ENCODE data around the gene EDA. TPM values are rescaled to one million over a fixed set of nuclear protein-coding genes. Genes with fewer than 3 reads are reported as not detected.

Gene EDA
- total RNA-seq, 2 donors from 2014 or later = 8.1 to 10.1 TPM

DNA sequence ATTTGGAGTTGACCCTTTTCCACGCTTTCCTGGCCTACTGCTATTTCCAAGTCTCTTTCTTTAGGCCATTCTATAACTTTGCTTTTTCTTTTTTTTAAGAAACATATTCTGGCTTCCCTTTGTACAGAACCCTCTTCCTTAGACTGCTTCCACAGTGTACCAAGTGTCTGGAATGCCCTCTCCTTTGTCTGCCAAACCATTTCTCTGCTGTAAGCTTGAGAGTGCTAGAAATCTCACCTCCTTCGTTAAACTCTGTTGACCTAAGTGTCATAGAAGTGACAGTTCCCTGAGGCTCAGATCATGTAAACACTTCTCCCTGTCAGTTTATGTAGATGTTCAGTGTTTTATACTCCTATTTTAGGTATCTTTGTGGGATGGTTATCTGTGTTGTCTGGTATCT is 108.4 kb downstream of the EDA start:
- no peaks in the 10 kb centered on the region for H3K27me3 ChIP-seq (replicated peaks; ENCODE audit: insufficient read depth)
- no peak overlapping the region for H3K27ac ChIP-seq
- H3K4me3 ChIP-seq = no peak overlapping the region
- intact Hi-C loops (cut with DNase I) = no loop called here
- DNase-seq (ENCODE audit: low spot score) = no peak
- TF ChIP-seq CTCF (IDR thresholded peaks at IDR 0.05) = no peak
- TF ChIP-seq POLR2A (IDR thresholded peaks at IDR 0.05) = no peak
- no peak for TF ChIP-seq POLR2AphosphoS5 (IDR thresholded peaks at IDR 0.05)
- H3K36me3 ChIP-seq = no peaks in the 10 kb centered on the region
- WGBS = 52% methylated on average over 2 of the region's 2 CpGs
- H3K4me1 ChIP-seq (replicated peaks) = no peaks in the 10 kb centered on the region
- H3K9me3 ChIP-seq = no peaks in the 10 kb centered on the region

DNA sequence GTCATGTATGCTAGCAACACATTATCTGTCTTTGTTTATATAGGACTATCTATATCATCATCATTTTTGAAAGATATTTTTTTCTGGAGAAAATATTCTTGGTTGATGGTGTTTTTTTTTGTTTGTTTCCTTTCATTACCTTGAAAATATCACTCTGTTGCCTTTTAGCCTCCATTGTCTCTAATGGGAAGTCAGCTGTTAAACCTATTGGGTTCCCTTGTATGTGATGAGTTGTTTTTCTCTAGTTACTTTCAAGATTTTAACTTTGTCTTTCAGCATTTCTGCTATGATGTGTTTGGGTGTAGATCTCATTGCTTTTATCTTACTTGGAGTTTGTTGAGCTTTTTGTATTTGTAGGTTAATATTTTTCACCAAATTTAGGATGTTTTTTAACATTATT is 124.4 kb downstream of the EDA start:
- no peaks in the 10 kb centered on the region for H3K9me3 ChIP-seq
- DNase-seq (ENCODE audit: low spot score) = no peak
- TF ChIP-seq POLR2A (IDR thresholded peaks at IDR 0.05) (no peak), CTCF (IDR thresholded peaks at IDR 0.05) (no peak), POLR2AphosphoS5 (IDR thresholded peaks at IDR 0.05) (no peak)
- H3K4me1 ChIP-seq (replicated peaks) = no peaks in the 10 kb centered on the region
- no peak overlapping the region for H3K4me3 ChIP-seq
- no peak overlapping the region for H3K27ac ChIP-seq
- intact Hi-C loops (cut with DNase I) = no loop called here
- no peaks in the 10 kb centered on the region for H3K36me3 ChIP-seq
- no peaks in the 10 kb centered on the region for H3K27me3 ChIP-seq (replicated peaks; ENCODE audit: insufficient read depth)

- H3K27ac ChIP-seq = no peak overlapping the region
- no peaks in the 10 kb centered on the region for H3K27me3 ChIP-seq (replicated peaks; ENCODE audit: insufficient read depth)
- TF ChIP-seq POLR2A (IDR thresholded peaks at IDR 0.05) = no peak
- no peak for TF ChIP-seq CTCF (IDR thresholded peaks at IDR 0.05)
- no peak for TF ChIP-seq POLR2AphosphoS5 (IDR thresholded peaks at IDR 0.05)
- no peaks in the 10 kb centered on the region for H3K9me3 ChIP-seq
- no peaks in the 10 kb centered on the region for H3K4me1 ChIP-seq (replicated peaks)
- no peak for DNase-seq (ENCODE audit: low spot score)
- intact Hi-C loops (cut with DNase I) = no loop called here
- no peak overlapping the region for H3K4me3 ChIP-seq
- no peaks in the 10 kb centered on the region for H3K36me3 ChIP-seq
Observed at GRCh38 chrX:69741721-69742120, 125.8 kb downstream of the EDA start.

GRCh38 chrX:69746051-69746450 is 130.1 kb downstream of the EDA start:
- Histone ChIP-seq H3K4me3 (no peak overlapping the region), H3K9me3 (no peaks in the 10 kb centered on the region)
- no peak for DNase-seq (ENCODE audit: low spot score)

More at GRCh38 chrX:69746051-69746450, 130.1 kb downstream of the EDA start:
- Histone ChIP-seq H3K36me3 (no peaks in the 10 kb centered on the region), H3K27ac (no peak overlapping the region), H3K27me3 (replicated peaks; ENCODE audit: insufficient read depth) (no peaks in the 10 kb centered on the region), H3K4me1 (replicated peaks) (no peaks in the 10 kb centered on the region)
- no peak for TF ChIP-seq POLR2A (IDR thresholded peaks at IDR 0.05)
- no peak for TF ChIP-seq CTCF (IDR thresholded peaks at IDR 0.05)
- TF ChIP-seq POLR2AphosphoS5 (IDR thresholded peaks at IDR 0.05) = no peak
- intact Hi-C loops (cut with DNase I) = no loop called here
